Naive B cell (primary cell): ENCODE measurements around the gene IGFL2. TPM values are rescaled to one million over a fixed set of nuclear protein-coding genes. Genes with fewer than 3 reads are reported as not detected.
"Not testable (repeated sequence)": the region's sequence is repeated elsewhere in the genome, so short reads cannot be mapped to it uniquely, and the experiment has no call there.

Experiments
- ATAC-seq, 2 donors: fragments of 150-1000 bp; cut with Tn5 transposase; 2 replicates each; pipeline ENCODE4 v1.10.0; 2021; ENCODE audit warnings: low read depth in 2 of 2, mild to moderate bottlenecking in 2 of 2, moderate library complexity in 2 of 2
- DNase-seq: peaks from one replicate; pipeline ENCODE4 v3.0.0; 2022
- H3K27ac Mint-ChIP-seq, 6 donors: one replicate each; pipeline ENCODE4 v1.8.0; 2020 to 2022; ENCODE audit warnings: mild to moderate bottlenecking in 6 of 6, mixed read lengths in 6 of 6, moderate library complexity in 5 of 6, inconsistent platforms in 2 of 6
- H3K27me3 Mint-ChIP-seq, 3 donors: one replicate each; pipeline ENCODE4 v1.8.0; 2021 to 2022; ENCODE audit warnings: mixed read lengths in 3 of 3, mild to moderate bottlenecking in 1 of 3
- H3K36me3 Mint-ChIP-seq, 2 donors: one replicate each; pipeline ENCODE4 v1.8.0; 2020 to 2022; ENCODE audit warnings: mixed read lengths in 2 of 2, inconsistent platforms in 1 of 2, mild to moderate bottlenecking in 1 of 2
- H3K4me1 Mint-ChIP-seq, 3 donors: one replicate each; pipeline ENCODE4 v1.8.0; 2020 to 2022; ENCODE audit warnings: mixed read lengths in 3 of 3, inconsistent platforms in 1 of 3, mild to moderate bottlenecking in 1 of 3, moderate library complexity in 1 of 3
- H3K4me3 Mint-ChIP-seq, 8 donors: one replicate each; pipeline ENCODE4 v1.8.0; 2020 to 2022; ENCODE audit warnings: mild to moderate bottlenecking in 8 of 8, mixed read lengths in 8 of 8, moderate library complexity in 8 of 8, inconsistent platforms in 2 of 8
- H3K9me3 Mint-ChIP-seq, 7 donors: one replicate each; pipeline ENCODE4 v1.8.0; 2020 to 2022; ENCODE audit warnings: mixed read lengths in 7 of 7, mild to moderate bottlenecking in 5 of 7, inconsistent platforms in 2 of 7, moderate library complexity in 1 of 7
- polyA plus RNA-seq, 6 donors: library from polyadenylated mRNA; unstranded; fragments of 300-500 nt; fragmentation: Illumina TruSeq; gene quantifications; one replicate each; pipeline ENCODE4 v1.2.3, GENCODE V29; 2021; ENCODE audit warnings: low read depth in 6 of 6

The IGFL2 gene
- polyA plus RNA-seq, 6 donors from 2014 or later = not detected

GRCh38 chr19:46198756-46199155, 50.7 kb downstream of the IGFL2 start:
- Mint-ChIP-seq H3K4me3 (no peak overlapping the region), H3K36me3 (no peaks in the 10 kb centered on the region), H3K27ac (no peak overlapping the region), H3K4me1 (no peaks in the 10 kb centered on the region), H3K27me3 (peaks cover 18 to 63% (median 59%) of the 10 kb centered on the region in 3 donors), H3K9me3 (no peaks in the 10 kb centered on the region)
- DNase-seq (no peak), ATAC-seq (no peak)

DNA sequence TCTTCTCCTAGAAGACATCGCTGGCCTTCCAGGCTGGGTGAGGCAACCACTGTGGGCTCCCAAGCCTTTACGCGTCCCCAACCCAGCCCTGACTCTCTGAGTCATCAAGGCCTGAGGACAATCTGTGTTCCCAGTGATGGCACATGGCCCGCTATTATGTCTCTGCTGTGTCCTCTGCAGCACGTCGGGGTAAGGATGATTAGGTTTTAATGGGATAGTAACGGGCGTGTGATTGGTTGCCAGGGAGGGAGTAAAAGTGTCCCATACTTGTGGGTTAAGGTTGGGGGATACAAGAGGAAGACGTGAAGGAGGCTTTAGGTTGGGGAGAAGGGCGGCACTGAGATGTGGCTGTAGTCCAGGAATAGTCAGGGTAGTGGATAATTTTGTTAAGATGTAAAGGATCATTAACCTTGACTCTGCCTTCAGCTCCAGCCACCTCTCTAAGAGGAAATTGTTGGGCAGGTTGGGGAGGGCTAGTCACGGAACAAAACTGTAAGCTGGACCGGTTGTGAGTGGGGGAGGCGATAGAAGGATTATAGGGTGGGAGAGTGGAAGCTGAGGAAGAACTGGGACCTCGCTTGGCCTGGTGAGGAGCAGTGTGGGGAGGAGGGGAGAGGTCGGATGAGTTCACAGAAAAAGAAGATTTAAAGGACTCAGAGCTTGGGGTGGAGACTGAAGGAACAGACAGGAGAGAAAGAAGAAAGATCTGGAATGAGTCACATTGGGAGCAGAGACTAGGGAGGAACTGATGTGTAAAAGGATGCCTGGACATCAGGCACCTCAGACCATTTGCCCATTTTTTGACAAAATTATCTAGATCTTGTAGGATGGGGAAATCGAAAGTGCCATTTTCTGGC, 53.6 kb downstream of the IGFL2 start:
- no peaks in the 10 kb centered on the region for H3K9me3 Mint-ChIP-seq
- ATAC-seq (no peak), DNase-seq (no peak)
- H3K36me3 Mint-ChIP-seq = no peaks in the 10 kb centered on the region
- peak overlapping the region in 2 of 8 donors; percentile 1 to 26 for H3K4me3 Mint-ChIP-seq
- no peaks in the 10 kb centered on the region for H3K4me1 Mint-ChIP-seq
- peaks cover 22 to 51% (median 41%) of the 10 kb centered on the region in 3 donors for H3K27me3 Mint-ChIP-seq
- peak overlapping the region in 2 of 6 donors; percentile 1 to 27 for H3K27ac Mint-ChIP-seq

- no peak overlapping the region for H3K27ac Mint-ChIP-seq
- H3K27me3 Mint-ChIP-seq = peaks cover 23 to 43% (median 34%) of the 10 kb centered on the region in 3 donors
- H3K36me3 Mint-ChIP-seq = no peaks in the 10 kb centered on the region
These were observed 54.4 kb downstream of the IGFL2 start for GRCh38 chr19:46202426-46202825.

DNA sequence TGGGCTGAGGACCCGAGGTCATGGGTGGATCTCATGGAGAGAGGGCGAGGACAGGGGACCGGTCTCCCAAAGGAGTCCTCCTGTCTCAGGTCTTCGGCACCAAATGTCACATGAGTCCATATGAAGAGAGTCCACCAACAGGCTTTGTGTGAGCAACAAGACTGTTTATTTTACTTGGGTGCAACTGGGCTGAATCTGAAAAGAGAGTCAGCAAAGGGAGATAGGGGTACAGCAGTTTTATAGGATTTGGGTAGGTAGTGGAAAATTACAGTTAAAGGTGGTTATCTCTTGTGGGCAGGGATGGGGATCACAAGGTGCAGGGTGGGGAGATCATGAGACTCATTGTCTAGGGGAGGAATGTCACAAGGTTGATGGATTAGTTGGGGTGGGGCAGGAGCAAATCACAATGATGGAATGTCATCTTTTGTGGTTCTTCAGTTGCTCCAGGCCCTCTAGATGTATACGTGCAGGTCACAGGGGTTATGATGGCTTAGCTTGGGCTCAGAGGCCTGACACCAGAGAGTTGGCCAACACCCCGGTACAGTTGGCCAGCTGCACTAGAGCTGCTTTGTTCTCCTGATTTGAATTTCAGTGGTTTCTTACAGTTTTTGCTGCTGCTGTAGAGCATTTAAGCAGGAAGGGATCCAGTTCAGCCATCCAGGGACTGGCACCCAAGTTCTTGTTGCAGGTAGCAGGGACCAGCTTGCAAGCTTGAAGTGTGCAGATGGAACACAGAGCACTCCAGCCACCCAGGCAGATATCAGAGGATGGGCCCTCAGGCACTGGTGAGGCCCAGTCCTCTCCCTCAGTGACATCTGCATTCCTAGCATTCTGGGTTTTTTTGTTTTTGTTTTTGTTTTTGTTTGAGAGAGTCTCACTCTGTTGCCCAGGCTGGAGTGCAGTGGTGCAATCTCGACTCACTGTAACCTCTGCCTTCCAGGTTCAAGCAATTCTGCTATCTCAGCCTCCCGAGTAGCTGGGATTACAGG, 55.1 kb downstream of the IGFL2 start:
- H3K27ac Mint-ChIP-seq = no peak overlapping the region
- no peak for DNase-seq
- no peak overlapping the region for H3K4me3 Mint-ChIP-seq
- no peaks in the 10 kb centered on the region for H3K9me3 Mint-ChIP-seq
- no peak for ATAC-seq
- H3K4me1 Mint-ChIP-seq = no peaks in the 10 kb centered on the region
- no peaks in the 10 kb centered on the region for H3K36me3 Mint-ChIP-seq
- H3K27me3 Mint-ChIP-seq = peaks cover 28 to 37% (median 32%) of the 10 kb centered on the region in 3 donors

More at GRCh38 chr19:46202426-46202825, 54.4 kb downstream of the IGFL2 start:
- Mint-ChIP-seq H3K9me3 (no peaks in the 10 kb centered on the region), H3K4me3 (peak overlapping the region in 1 of 8 donors; percentile 26), H3K4me1 (no peaks in the 10 kb centered on the region)
- no peak for ATAC-seq
- no peak for DNase-seq

- Mint-ChIP-seq H3K36me3 (no peaks in the 10 kb centered on the region), H3K9me3 (no peaks in the 10 kb centered on the region), H3K4me3 (no peak overlapping the region), H3K4me1 (no peaks in the 10 kb centered on the region), H3K27me3 (peaks cover 25 to 37% (median 35%) of the 10 kb centered on the region in 3 donors), H3K27ac (no peak overlapping the region)
- DNase-seq = no peak
- ATAC-seq = no peak
These were observed 56.0 kb downstream of the IGFL2 start for GRCh38 chr19:46204008-46204407.

GRCh38 chr19:46205183-46205984, 57.3 kb downstream of the IGFL2 start:
- H3K27ac Mint-ChIP-seq = no peak overlapping the region
- H3K4me3 Mint-ChIP-seq = no peak overlapping the region
- H3K27me3 Mint-ChIP-seq = peaks cover 34 to 46% (median 42%) of the 10 kb centered on the region in 3 donors
- H3K9me3 Mint-ChIP-seq = no peaks in the 10 kb centered on the region
- no peaks in the 10 kb centered on the region for H3K4me1 Mint-ChIP-seq
- DNase-seq = no peak
- H3K36me3 Mint-ChIP-seq = no peaks in the 10 kb centered on the region
- no peak for ATAC-seq

GRCh38 chr19:46206176-46206575, 58.1 kb downstream of the IGFL2 start:
- Mint-ChIP-seq H3K4me3 (no peak overlapping the region), H3K4me1 (no peaks in the 10 kb centered on the region), H3K36me3 (no peaks in the 10 kb centered on the region), H3K9me3 (no peaks in the 10 kb centered on the region), H3K27ac (no peak overlapping the region), H3K27me3 (peaks cover 30 to 52% (median 34%) of the 10 kb centered on the region in 3 donors)
- no peak for DNase-seq
- ATAC-seq = no peak

- Mint-ChIP-seq H3K36me3 (no peaks in the 10 kb centered on the region), H3K27ac (no peak overlapping the region), H3K4me3 (no peak overlapping the region), H3K4me1 (no peaks in the 10 kb centered on the region), H3K27me3 (peaks cover 29 to 49% (median 30%) of the 10 kb centered on the region in 3 donors), H3K9me3 (no peaks in the 10 kb centered on the region)
- ATAC-seq = no peak
- no peak for DNase-seq
These were observed 58.6 kb downstream of the IGFL2 start for GRCh38 chr19:46206682-46207081.

GRCh38 chr19:46207858-46208257, 59.8 kb downstream of the IGFL2 start:
- H3K4me3 Mint-ChIP-seq, H3K36me3 Mint-ChIP-seq: not testable (repeated sequence)
- peaks cover 24 to 48% (median 29%) of the 10 kb centered on the region in 3 donors for H3K27me3 Mint-ChIP-seq

GRCh38 chr19:46209051-46209450, 61.0 kb downstream of the IGFL2 start:
- DNase-seq = no peak
- H3K9me3 Mint-ChIP-seq = no peaks in the 10 kb centered on the region
- no peak for ATAC-seq
- peaks cover 29 to 54% (median 35%) of the 10 kb centered on the region in 3 donors for H3K27me3 Mint-ChIP-seq
- H3K4me3 Mint-ChIP-seq = no peak overlapping the region
- no peaks in the 10 kb centered on the region for H3K36me3 Mint-ChIP-seq
- H3K4me1 Mint-ChIP-seq = no peaks in the 10 kb centered on the region
- no peak overlapping the region for H3K27ac Mint-ChIP-seq

More at GRCh38 chr19:46207858-46208257, 59.8 kb downstream of the IGFL2 start:
- H3K27ac Mint-ChIP-seq, DNase-seq, H3K4me1 Mint-ChIP-seq, H3K9me3 Mint-ChIP-seq, ATAC-seq: not testable (repeated sequence)

DNA sequence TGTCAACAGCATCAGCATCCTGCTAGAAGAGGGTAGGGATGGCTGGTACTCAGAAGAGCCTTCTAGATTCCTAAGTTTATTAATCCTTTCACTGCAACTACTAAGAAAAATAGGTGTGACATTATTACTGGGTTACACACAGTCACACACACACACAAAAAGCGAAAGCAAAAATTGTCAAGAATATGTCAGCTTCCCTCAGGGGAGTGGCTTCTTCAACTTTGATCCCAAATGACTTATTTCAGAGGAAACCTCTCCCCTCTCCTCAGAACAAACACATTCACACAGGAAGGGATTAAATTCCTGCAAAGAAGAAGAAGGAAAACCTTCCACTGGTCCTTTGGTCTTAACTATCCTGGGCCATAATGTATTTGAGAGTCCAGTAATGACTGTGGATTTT, 61.4 kb downstream of the IGFL2 start:
- Mint-ChIP-seq H3K9me3 (no peaks in the 10 kb centered on the region), H3K27me3 (peaks cover 29 to 59% (median 39%) of the 10 kb centered on the region in 3 donors), H3K27ac (no peak overlapping the region), H3K4me3 (no peak overlapping the region), H3K36me3 (no peaks in the 10 kb centered on the region), H3K4me1 (no peaks in the 10 kb centered on the region)
- DNase-seq (no peak), ATAC-seq (no peak)

DNA sequence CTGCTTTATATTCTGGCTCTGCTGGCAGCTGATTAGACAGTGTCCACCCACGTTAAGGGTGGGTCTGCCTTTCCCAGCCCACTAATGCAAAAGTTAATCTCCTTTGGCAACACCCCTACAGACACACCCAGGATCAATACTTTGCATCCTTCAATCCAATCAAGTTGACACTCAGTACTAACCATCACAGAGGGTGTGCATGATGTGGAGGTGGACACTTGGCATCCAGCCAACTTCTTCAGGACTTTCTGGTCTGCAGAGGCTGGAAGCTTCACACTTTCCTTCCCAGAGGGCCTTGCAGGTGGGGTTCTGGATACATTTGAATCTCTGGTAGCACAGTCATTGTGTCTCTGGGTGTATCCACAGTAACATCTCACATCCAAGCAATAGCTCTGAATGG, 62.6 kb downstream of the IGFL2 start:
- Mint-ChIP-seq H3K27me3 (peaks cover 28 to 57% (median 40%) of the 10 kb centered on the region in 3 donors), H3K4me1 (no peaks in the 10 kb centered on the region), H3K9me3 (no peaks in the 10 kb centered on the region), H3K36me3 (no peaks in the 10 kb centered on the region), H3K27ac (no peak overlapping the region), H3K4me3 (no peak overlapping the region)
- ATAC-seq = no peak
- no peak for DNase-seq
